DMS53 treated with DMSO at 0.1 percent for 48 hours (cell line): ENCODE measurements around the gene SMIM17.
"Not testable (repeated sequence)": the region's sequence is repeated elsewhere in the genome, so short reads cannot be mapped to it uniquely, and the experiment has no call there.

Source experiments
- DNase-seq: peaks from one replicate; lab custom pipeline; 2025; ENCODE audit not compliant: unreplicated experiment; lab: John Stamatoyannopoulos, UW

The SMIM17 gene

DNA sequence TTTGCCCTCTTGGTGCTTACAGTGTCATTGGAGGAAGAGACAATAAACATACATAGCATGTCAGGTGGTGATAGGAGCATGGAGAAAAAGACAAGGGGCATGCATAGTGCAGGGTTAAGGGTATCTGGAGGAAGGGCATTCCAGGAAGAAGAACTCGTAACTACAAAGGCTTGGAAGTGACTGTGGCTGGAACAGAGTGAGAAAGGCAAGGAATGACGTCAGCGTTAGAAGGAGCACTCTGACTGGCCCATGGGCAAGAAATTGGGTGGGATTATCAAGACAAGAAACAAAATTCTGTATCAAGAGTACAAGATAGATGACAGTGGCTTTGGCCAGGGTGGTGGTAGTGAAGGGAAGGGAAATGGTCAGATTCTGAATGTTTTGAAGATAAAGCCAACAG, 11.2 kb downstream of the SMIM17 start:
- no peak for DNase-seq

DNA sequence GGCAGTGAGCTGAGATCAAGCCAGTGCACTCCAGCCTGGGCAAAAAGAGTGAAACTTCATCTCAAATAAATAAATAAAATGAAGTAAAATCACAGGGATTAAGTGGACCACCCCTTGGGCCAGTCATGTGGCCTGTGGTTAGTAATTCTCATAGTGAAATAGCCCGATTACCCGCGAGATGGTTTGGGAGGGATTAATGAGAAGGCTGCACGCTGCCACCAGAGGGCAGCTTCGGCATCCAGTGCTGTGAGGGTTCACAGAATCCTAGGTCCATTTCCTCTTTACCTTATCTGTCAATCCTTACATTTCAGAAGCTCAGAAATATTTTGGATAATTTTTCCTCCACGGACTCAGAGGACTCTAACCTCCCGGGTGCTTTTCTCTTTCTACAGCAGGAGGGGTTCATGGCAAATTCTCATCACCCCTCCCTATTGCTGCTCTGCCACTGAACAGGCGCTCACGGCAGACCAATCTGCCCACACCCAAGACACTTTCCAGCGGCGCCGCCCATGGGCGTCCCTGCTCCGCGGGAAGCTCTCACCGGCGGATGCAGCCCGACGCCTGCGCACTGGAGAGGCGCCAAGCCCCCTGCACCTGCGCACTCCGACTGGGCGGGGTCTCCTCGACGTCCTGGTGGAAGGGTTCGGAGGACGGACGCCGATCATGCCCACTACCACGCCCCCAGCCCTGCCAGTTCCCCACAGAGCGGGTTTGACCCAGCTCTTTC, 17.6 kb downstream of the SMIM17 start:
- DNase-seq = no peak

DNA sequence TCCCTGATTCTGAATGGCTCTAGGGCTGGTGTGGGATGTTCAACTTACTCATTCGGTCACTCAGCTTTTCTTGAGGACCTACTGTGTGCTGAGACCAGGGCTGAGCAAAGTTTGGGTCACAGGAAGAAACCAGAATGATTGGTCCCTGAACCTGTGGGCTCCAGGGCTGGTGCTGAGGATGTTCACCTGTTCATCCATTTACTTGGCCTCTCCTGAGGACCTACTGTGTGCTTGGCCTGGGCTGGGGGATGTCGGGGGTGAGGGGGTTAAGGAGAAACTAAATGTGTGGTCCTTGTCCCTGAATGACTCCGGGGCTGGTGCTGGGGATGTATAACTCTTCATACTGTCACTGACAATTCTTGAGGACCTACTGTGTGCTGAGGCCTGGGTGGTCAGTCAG, 18.3 kb downstream of the SMIM17 start:
- no peak for DNase-seq

DNA sequence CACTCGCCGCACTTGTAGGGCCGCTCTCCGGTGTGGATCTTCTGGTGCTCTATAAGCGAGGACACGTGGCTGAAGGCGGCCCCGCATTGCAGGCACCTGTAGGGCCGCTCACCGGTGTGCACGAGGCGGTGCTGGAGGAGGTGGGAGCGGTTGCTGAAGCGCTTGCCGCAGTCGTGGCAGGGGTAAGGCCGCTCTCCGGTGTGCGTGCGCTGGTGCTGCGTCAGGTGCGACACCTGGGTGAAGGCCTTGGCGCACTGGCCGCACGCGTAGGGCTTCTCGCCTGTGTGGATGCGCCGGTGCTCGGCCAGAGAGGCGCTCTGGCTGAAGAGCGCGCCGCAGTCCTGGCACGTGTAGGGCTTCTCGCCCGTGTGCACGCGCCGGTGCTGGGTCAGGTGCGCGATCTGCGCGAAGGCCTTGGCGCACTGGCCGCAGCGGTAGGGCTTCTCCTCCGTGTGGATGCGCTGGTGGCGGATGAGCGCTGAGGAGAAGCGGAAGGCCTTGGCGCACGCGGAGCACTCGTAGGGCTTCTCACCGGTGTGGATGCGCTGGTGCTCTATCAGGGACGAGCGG, 21.1 kb downstream of the SMIM17 start:
- no peak for DNase-seq

DNA sequence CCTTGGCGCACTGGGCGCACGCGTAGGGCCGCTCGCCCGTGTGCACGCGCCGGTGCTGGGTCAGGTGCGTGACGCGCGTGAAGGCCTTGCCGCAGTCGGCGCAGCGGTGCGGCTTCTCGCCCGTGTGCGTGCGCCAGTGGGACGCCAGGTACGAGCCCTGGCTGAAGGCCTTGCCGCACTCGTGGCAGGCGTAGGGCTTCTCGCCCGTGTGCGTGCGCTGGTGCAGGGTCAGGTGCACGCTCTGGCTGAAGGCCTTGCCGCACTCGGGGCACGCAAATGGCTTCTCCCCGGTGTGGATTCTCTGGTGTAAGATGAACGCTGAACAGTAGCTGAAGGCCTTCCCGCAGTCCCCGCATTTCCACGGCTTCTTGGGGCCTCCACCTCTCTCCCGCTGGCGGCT, 21.6 kb downstream of the SMIM17 start:
- no peak for DNase-seq

- no peak for DNase-seq
Observed at GRCh38 chr19:56667311-56667870, 24.4 kb downstream of the SMIM17 start.

DNA sequence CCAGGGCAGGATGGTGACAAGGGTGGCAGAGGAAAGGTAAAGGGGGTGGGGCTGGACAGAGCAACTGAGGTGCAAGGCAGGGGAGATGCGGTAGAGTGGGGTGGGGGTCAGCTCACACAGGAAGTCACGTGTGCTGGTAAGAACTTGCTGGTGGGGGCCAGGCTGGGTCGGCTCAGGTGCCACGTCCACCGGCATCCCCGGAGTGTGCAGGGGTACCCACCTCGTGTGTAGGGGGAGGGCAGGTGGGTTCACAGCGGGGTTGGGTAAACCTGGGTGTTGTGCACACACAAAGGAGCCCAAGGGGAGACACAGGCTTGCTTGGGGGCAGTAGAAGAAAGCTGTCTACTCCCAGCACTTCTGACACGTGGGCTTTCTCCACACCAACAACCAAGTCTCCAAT, 25.7 kb downstream of the SMIM17 start:
- no peak for DNase-seq

GRCh38 chr19:56670401-56670960, 27.5 kb downstream of the SMIM17 start:
- DNase-seq = no peak

- DNase-seq = no peak
Observed at GRCh38 chr19:56670961-56671612, 28.1 kb downstream of the SMIM17 start.

DNA sequence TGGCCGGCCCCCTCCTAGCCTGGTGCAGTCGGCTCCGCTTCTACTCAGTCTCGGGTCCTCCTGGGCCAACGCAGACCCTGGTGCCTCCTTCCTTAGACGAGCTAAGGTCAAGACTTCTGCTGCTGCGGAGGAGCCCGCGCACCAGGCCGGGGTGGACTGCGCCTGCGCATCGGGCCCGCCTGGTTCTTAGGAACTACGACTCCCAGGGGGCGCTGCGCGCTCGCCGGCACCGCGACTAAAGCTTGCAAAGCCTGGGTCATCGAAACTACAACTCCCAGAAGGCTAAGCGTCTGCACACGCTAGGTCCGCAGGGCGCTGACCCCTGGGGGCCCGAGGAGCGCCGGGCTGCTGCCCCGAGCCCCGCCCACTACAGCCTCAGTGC, 28.6 kb downstream of the SMIM17 start, which contains the start of gene ZNF835:
ZNF835 (minus strand) TSS at position 145 of the 382 bp plus-strand sequence. CDS start 6,559 bp downstream, outside the sequence.
- DNase-seq = no peak

GRCh38 chr19:56672610-56673009, 29.7 kb downstream of the SMIM17 start:
- not testable (repeated sequence) for DNase-seq

GRCh38 chr19:56678205-56678604, 35.2 kb downstream of the SMIM17 start:
- no peak for DNase-seq

DNA sequence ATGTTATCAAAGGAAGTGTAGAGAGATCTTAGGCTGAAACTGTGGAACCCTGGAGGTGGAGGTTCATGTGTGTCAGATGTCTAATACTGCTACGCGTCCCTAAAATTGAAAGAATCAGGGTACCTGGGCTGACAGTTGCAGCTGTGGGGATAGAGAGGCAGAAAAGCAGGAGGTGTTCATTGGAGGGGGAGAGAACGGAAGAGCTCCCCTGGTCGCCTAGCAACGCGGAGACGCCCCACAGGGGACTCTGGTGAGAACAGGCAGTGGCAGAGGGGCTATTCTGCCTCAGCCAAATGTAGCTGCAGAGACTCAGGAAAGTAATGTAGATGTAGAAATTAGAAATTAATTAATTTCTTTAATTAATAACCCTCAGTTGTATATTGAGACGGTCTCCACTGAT, 38.7 kb downstream of the SMIM17 start:
- no peak for DNase-seq

GRCh38 chr19:56683116-56683515, 40.2 kb downstream of the SMIM17 start:
- DNase-seq = no peak

- DNase-seq = no peak
Observed at GRCh38 chr19:56687031-56687430, 44.1 kb downstream of the SMIM17 start.

- DNase-seq = no peak
Observed at GRCh38 chr19:56689198-56689597, 46.2 kb downstream of the SMIM17 start.

DNA sequence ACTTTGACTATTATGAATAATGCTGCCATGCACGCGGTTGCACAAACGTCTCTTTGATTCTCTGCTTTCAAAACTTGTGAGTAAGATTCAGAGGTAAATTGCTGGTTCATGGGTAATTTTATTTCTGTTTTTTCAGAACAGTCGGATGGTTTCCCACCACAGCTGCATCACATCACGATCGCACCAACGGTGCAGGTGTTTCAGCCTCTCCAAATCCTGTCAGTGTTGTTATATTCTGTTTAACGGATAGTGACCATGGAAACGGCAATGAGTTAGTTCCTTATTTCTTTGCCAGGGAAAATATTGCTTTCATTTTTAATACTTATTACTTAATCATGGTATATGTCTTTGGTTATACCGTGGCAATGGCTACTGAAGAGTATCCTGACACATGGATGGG, 47.7 kb downstream of the SMIM17 start:
- DNase-seq = no peak

GRCh38 chr19:56692206-56692895, 49.4 kb downstream of the SMIM17 start:
- DNase-seq = no peak

DNA sequence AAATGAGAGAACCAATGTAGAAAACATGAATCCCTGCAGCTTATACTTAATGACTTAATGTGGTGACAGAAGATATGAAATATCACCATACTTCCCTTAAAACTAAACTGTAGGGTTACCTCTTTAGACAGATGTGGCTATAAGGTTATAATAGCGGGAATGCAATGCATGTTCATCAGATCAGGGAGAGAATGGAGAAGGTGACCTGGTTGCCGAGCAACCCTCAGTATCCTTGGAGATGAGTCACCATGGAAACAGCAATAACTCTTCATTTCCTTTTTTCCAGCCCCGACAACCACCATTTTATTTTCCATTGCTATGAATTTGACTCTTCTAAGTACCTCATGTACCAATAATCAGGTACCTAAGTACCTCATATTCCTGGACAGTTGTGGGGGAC, 56.6 kb downstream of the SMIM17 start:
- no peak for DNase-seq

- no peak for DNase-seq
Observed at GRCh38 chr19:56701895-56702294, 58.9 kb downstream of the SMIM17 start.

- no peak for DNase-seq
Observed at GRCh38 chr19:56705939-56706338, 63.0 kb downstream of the SMIM17 start.
